ENCODE data around the gene RELA.

Gene RELA

GRCh38 chr11:65646288-65646957, 16.3 kb downstream of the RELA start:
- H3K27me3 ChIP-seq (ENCODE audit: insufficient read depth, poor library complexity, severe bottlenecking): no peaks in the 10 kb centered on the region
- DNase-seq (ENCODE audit: low read depth in 1 of 2, low spot score in 1 of 2): no peak
- TF ChIP-seq CTCF (IDR thresholded peaks at IDR 0.05; ENCODE audit: insufficient read depth, low read length) (no peak), REST (IDR thresholded peaks at IDR 0.05; ENCODE audit: insufficient replicate concordance, low read depth) (no peak), GABPA (IDR thresholded peaks at IDR 0.05; ENCODE audit: low read depth) (no peak), POLR2AphosphoS5 (IDR thresholded peaks at IDR 0.05; ENCODE audit: low read depth) (no peak), SPI1 (IDR thresholded peaks at IDR 0.05; ENCODE audit: borderline replicate concordance, low read depth) (no peak)
- no peak overlapping the region for H3K4me3 ChIP-seq (replicated peaks; ENCODE audit: insufficient read depth, low read length)
- no peak overlapping the region for H3K27ac ChIP-seq (replicated peaks)

- no peak for DNase-seq (ENCODE audit: low read depth in 1 of 2, low spot score in 1 of 2)
- no peak overlapping the region for H3K4me3 ChIP-seq (replicated peaks; ENCODE audit: insufficient read depth, low read length)
- no peaks in the 10 kb centered on the region for H3K27me3 ChIP-seq (ENCODE audit: insufficient read depth, poor library complexity, severe bottlenecking)
- no peak overlapping the region for H3K27ac ChIP-seq (replicated peaks)
- TF ChIP-seq CTCF (IDR thresholded peaks at IDR 0.05; ENCODE audit: insufficient read depth, low read length) (no peak), GABPA (IDR thresholded peaks at IDR 0.05; ENCODE audit: low read depth) (no peak), SPI1 (IDR thresholded peaks at IDR 0.05; ENCODE audit: borderline replicate concordance, low read depth) (no peak), REST (IDR thresholded peaks at IDR 0.05; ENCODE audit: insufficient replicate concordance, low read depth) (no peak), POLR2AphosphoS5 (IDR thresholded peaks at IDR 0.05; ENCODE audit: low read depth) (no peak)
Measured at GRCh38 chr11:65645710-65646109, 17.0 kb downstream of the RELA start.

GRCh38 chr11:65644837-65645236, 17.9 kb downstream of the RELA start:
- Histone ChIP-seq H3K27ac (replicated peaks) (no peak overlapping the region), H3K27me3 (ENCODE audit: insufficient read depth, poor library complexity, severe bottlenecking) (no peaks in the 10 kb centered on the region), H3K4me3 (replicated peaks; ENCODE audit: insufficient read depth, low read length) (no peak overlapping the region)
- no peak for DNase-seq (ENCODE audit: low read depth in 1 of 2, low spot score in 1 of 2)
- TF ChIP-seq CTCF (IDR thresholded peaks at IDR 0.05; ENCODE audit: insufficient read depth, low read length) (no peak), REST (IDR thresholded peaks at IDR 0.05; ENCODE audit: insufficient replicate concordance, low read depth) (no peak), SPI1 (IDR thresholded peaks at IDR 0.05; ENCODE audit: borderline replicate concordance, low read depth) (no peak), GABPA (IDR thresholded peaks at IDR 0.05; ENCODE audit: low read depth) (no peak), POLR2AphosphoS5 (IDR thresholded peaks at IDR 0.05; ENCODE audit: low read depth) (no peak)

Measured in HL-60 (cell line).